ENCODE measurements around the gene GAL3ST1. TPM values are rescaled to one million over a fixed set of nuclear protein-coding genes. Genes with fewer than 3 reads are reported as not detected.

Gene GAL3ST1
- total RNA-seq, 1 experiment from 2014 or later, result 2.1 TPM

- no peak for ATAC-seq
- intact Hi-C loops (cut with micrococcal nuclease), result loop anchor here (2.0 to 10.0 kb wide), 2 partner anchors 151 to 213 kb away; no protein-coding TSS in a partner anchor
- Histone ChIP-seq H3K4me3 (replicated peaks in 1 of 2; ENCODE audit: low read depth in 1 of 2, low read length in 2 of 2) (no peak overlapping the region), H3K27me3 (ENCODE audit: insufficient read depth, low read length) (no peaks in the 10 kb centered on the region), H4K20me1 (ENCODE audit: insufficient read depth) (no peaks in the 10 kb centered on the region), H2AFZ (ENCODE audit: low read depth, low read length, poor library complexity, severe bottlenecking) (no peak overlapping the region), H3K4me2 (ENCODE audit: low read length) (no peak overlapping the region), H3K27ac (ENCODE audit: low read depth, low read length) (no peak overlapping the region), H3K9me2 (ENCODE audit: insufficient read depth) (no peaks in the 10 kb centered on the region), H3K9ac (ENCODE audit: low read length) (no peak overlapping the region), H3K36me3 (ENCODE audit: control insufficient read depth in 1 of 2, insufficient read depth in 2 of 2, low read length in 2 of 2) (no peaks in the 10 kb centered on the region), H3K9me3 (ENCODE audit: control insufficient read depth in 1 of 2, insufficient read depth in 1 of 2, low read depth in 1 of 2, low read length in 2 of 2) (no peaks in the 10 kb centered on the region), H3K4me1 (ENCODE audit: control insufficient read depth in 1 of 2, insufficient read depth in 2 of 2, low read length in 2 of 2) (peaks cover 11 to 37% of the 10 kb centered on the region in 2 experiments), H3K79me2 (ENCODE audit: insufficient read depth, low read length) (no peaks in the 10 kb centered on the region)
- ChIA-PET RAD21 (ENCODE audit: low non-redundant PET in 1 of 2, low total read pairs in 2 of 2, uncharacterized antibody in 2 of 2, unreplicated experiment in 2 of 2) (no interaction called here), CTCF (interaction anchor here (1.1 kb wide), 2 partner anchors 15 to 151 kb away, joined by 3 to 4 read pairs; no protein-coding TSS in a partner anchor), POLR2A (no interaction called here)
- BruUV-seq (replicated peaks), result no TSS peak
- TF ChIP-seq SIN3A (IDR thresholded peaks at IDR 0.05; ENCODE audit: low read depth) (no peak), TCF7L2 (IDR thresholded peaks at IDR 0.05; ENCODE audit: borderline replicate concordance, extremely low read depth, insufficient read depth, insufficient read length) (no peak), YY1 (IDR thresholded peaks at IDR 0.05; ENCODE audit: extremely low read depth, insufficient replicate concordance, low read depth, low read length) (no peak), REST (IDR thresholded peaks at IDR 0.05; ENCODE audit: low read depth) (no peak), ZFX (IDR thresholded peaks at IDR 0.05) (no peak), ZBTB33 (IDR thresholded peaks at IDR 0.05; ENCODE audit: extremely low read depth, insufficient replicate concordance, low read length) (no peak), CEBPB (IDR thresholded peaks at IDR 0.05; ENCODE audit: low read depth) (no peak), POLR2AphosphoS5 (IDR thresholded peaks at IDR 0.05; ENCODE audit: low read depth, low read length) (no peak), SP1 (IDR thresholded peaks at IDR 0.05; ENCODE audit: low read depth) (no peak)
- DNase-seq (ENCODE audit: low read depth, low spot score), result no peak
These were observed 29.3 kb upstream of the GAL3ST1 start for GRCh38 chr22:30603801-30604200.
